GM12801 (cell line): ENCODE results near the gene SSTR3.

Experiments
- CTCF ChIP-seq: IDR thresholded peaks from one replicate; pipeline ENCODE4 v1.5.1; 2011; ENCODE audit warnings: control low read depth; ENCODE audit not compliant: insufficient read length; ENCODE audit errors: extremely low read depth

Gene SSTR3

GRCh38 chr22:37156686-37157435 is 55.4 kb downstream of the SSTR3 start:
- TF ChIP-seq CTCF, result no peak

GRCh38 chr22:37155971-37156370 is 56.3 kb downstream of the SSTR3 start:
- TF ChIP-seq CTCF, result no peak

- TF ChIP-seq CTCF, result no peak
Observed at GRCh38 chr22:37154925-37155712, 57.2 kb downstream of the SSTR3 start.
